GM18867 (cell line): ENCODE data around the gene CTU1.

Experiments
- ATAC-seq: cut with Tn5 transposase; IDR thresholded peaks from one replicate; pipeline ENCODE4 v1.9.1; 2021; ENCODE audit warnings: mild to moderate bottlenecking, moderate library complexity; ENCODE audit not compliant: unreplicated experiment

Gene CTU1

DNA sequence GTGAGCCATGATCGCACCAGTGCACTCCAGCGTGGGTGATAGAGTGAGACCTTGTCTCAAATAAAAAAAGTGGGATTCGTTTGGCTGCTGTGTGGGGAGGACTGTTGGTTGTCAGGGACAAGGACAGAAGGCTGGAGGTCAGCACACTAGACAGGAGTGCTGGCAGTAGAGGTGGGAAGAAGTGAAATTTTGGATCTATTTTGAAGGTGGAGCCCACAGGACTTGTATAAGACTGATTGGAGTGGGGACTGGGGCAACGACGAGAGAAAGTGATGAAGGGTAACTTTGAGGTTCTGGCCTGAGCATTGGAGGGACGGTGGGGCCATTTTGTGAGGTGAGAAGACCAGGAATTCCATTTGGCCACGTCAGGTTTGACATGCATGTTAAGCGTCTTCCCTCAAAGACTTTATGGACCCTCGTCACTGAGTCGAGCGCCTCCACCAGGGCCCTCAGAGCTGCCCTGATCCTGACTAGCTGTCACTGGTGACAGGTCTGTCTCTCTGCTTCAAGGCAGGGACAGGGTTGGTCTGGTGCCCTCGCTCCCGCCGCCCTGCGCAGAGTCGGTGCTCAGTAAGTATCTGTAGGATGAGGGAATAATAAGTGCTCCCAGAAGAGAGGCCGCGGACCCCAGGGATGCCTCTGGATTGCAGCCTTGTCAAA lies 673 bp downstream of the CTU1 start:
- peak; percentile 5 for ATAC-seq

- ATAC-seq = no peak
Observed at GRCh38 chr19:51103926-51104341, 4.3 kb downstream of the CTU1 start.

DNA sequence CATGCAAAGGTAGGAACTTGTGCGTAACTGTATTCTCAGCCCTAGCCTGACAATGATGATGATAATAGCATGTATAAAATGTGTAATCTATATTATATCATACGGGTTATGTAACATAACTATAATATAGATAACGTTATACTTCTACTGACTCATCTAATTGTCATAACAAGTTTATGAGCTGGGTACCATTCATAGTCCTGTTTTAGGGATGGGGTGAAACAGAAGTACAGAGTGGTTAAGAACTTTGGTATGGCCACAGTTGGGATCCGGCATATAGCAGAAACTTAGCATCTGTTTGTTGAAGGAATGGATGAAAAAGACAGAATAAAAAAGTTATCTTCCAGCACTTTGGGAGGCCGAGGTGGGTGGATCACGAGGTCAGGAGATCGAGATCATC lies 5.2 kb downstream of the CTU1 start:
- ATAC-seq = no peak

DNA sequence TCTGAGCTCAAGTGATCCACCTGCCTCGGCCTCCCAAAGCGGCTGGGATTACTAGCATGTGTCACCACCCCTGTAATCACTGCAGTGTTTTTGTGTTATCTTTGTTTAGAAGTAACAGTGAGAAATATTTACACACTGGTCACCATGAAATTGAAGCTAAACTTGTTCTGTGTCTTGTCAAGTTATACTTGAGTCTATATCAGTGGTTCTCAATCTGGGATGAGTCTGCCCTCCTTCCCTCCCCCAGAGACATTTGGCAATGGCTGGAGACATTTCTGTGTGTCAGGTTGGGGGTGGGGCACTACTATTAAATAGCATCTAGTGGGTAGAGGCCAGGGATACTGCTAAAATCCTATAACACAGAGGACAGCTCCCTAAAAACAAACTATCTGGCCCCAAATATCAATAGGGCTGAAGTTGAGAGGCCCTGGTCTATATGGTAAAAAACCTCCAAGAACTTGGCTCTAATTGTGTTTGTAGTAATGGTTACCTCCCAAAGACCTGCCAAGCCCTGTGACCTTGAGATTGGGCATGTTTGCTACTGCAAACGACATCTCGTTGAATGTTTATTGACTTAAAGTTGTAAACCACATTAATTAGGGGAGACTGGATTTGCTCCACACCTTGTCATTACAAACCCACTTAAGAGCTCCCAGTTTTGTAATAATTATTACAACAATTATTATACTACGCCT lies 6.9 kb downstream of the CTU1 start:
- ATAC-seq = no peak

DNA sequence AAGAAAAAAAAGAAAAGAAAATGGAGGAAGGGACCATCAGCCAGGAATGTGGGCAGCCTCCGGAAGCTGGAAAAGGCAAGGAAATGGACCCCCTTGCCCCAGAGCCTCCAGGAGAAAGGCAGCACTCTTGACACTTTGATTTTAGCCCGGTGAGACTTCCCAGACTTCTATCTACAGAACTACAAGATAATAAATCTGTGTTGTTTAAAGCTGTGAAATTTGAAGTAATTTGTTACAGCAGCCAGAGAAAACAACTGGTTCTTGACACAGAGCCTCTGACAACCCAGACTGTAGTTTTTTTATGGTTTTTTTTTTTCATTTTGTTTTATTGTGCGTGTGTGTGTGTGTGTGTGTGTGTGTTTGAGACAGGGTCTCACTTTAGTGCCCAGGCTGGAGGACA lies 7.6 kb downstream of the CTU1 start:
- ATAC-seq = no peak

- no peak for ATAC-seq
Observed at GRCh38 chr19:51099047-51099382, 9.2 kb downstream of the CTU1 start.

DNA sequence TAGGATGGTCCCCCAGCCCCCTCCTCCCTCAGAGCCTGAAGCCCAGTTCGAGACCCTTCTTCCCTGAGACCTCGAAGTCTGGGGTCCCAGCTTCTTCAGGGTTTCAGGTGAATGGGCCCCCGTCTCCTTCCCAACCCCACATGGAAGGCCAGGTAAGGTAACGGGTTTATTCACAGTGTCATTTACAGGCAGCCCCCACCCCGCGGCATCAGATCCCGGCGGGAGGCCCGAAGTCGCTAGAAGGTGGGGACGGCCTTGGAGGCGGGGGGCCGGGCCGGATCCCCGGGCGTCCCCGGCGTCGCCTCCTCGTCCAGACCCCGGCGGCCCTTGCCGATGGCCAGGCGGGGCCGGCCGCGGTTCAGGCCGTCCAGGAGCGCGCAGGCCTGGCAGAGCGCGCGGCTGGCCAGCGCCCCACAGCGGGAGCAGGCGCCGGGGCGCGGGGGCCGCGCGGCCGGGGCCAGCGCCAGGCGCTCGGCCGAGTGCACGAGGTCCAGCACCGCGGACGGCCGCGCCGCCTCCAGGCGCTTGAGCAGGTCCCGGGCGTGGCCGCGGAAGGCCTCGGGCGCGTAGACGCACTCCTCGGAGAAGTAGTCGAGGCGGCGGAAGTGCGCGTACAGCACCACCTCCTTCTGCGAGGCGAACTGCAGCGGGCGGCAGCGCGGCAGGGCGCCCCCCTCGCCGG lies 9.7 kb downstream of the CTU1 start:
- no peak for ATAC-seq

DNA sequence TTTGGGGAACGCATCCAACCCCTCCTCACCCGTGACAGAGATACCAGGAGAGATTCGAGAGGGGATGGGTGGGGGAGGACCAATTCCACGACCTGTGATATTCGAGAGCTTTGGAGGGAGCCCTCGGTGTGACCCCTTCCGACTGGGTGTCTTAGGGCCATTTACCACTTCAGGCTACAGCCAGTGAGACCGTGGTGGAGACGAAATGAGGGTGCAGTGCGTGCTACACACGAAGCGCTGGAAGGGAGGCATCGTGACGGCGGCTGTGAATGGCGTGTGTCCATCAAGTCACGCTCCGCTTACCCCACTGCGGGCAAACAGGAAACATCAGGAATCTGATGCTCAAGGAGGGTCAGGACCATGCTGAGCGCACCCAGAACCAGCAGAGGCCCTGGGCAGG lies 10.4 kb downstream of the CTU1 start:
- no peak for ATAC-seq

GRCh38 chr19:51097166-51097738 lies 11.0 kb downstream of the CTU1 start:
- no peak for ATAC-seq

- no peak for ATAC-seq
Observed at GRCh38 chr19:51096473-51097165, 11.6 kb downstream of the CTU1 start.

- ATAC-seq = no peak
Observed at GRCh38 chr19:51094696-51095279, 13.4 kb downstream of the CTU1 start.

- no peak for ATAC-seq
Observed at GRCh38 chr19:51093510-51094345, 14.5 kb downstream of the CTU1 start.

DNA sequence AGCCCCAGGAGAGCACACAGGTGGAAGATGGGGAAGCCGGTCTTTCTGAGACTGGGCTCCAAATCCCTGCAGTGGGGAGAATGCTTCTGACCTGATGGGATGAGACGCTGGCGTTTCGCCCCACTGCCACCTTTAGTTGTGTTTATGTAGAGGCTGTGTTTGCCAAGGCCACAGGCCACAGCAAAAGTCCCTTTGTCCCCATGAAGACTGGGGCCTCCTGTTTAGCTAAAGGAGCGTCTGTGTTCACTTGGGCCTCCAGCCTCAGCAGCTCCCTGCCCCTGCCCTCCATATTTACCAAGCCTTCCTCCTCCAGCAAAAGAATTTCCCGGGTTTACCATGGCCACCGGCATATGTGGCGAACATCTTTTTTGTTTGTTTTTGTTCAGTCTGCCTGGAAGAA lies 15.1 kb downstream of the CTU1 start:
- no peak for ATAC-seq

- no peak for ATAC-seq
Observed at GRCh38 chr19:51091895-51092873, 16.0 kb downstream of the CTU1 start.

GRCh38 chr19:51091126-51091525 lies 17.1 kb downstream of the CTU1 start:
- no peak for ATAC-seq

GRCh38 chr19:51090471-51090870 lies 17.7 kb downstream of the CTU1 start:
- no peak for ATAC-seq

- ATAC-seq = no peak
Observed at GRCh38 chr19:51089786-51090185, 18.4 kb downstream of the CTU1 start.

GRCh38 chr19:51086153-51086850 lies 21.9 kb downstream of the CTU1 start:
- no peak for ATAC-seq
